ENCODE results near the gene FIS1.

FIS1 gene

DNA sequence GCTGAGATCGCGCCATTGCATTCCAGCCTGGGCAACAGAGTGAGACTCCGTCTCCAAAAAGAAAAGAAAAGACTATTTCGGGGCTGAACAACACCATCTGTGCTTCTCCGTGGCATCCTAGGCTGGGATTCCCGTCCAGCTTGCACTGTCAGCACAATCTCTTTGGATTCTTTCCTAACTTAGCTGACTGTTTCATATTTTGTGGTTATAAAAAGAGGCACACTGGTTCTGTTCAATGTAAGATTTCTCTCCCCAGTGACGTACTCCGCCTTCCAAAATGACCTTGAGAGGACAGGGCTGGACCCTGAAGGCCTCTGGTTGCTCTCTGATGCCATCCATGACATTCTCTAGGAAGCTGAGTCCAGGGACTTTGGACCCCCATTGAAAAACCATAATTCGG is 18.2 kb downstream of the FIS1 start:
- no peak overlapping the region for H3K18ac ChIP-seq (ENCODE audit: low read length)
- H3K4me3 ChIP-seq (ENCODE audit: low read depth, low read length): no peak overlapping the region
- peaks cover 25 to 34% of the 10 kb centered on the region in 2 experiments for H3K36me3 ChIP-seq (ENCODE audit: control insufficient read depth in 1 of 2, insufficient read depth in 2 of 2, low read length in 2 of 2)
- H3K79me1 ChIP-seq (ENCODE audit: low read length): no peaks in the 10 kb centered on the region
- no peak overlapping the region for H2BK5ac ChIP-seq (ENCODE audit: low read depth, low read length, poor library complexity)
- H2AK5ac ChIP-seq (ENCODE audit: low read length): no peak overlapping the region
- no peak overlapping the region for H3K14ac ChIP-seq (ENCODE audit: low read length)
- peaks cover 1% of the 10 kb centered on the region for H3K9me3 ChIP-seq (ENCODE audit: insufficient read depth, low read depth, low read length)
- no peak overlapping the region for H4K91ac ChIP-seq (ENCODE audit: low read depth, low read length)
- no peak overlapping the region for H3K23ac ChIP-seq (ENCODE audit: low read length)
- no peak overlapping the region for H2AFZ ChIP-seq (ENCODE audit: insufficient read depth, low read length, poor library complexity)
- H3K9ac ChIP-seq (ENCODE audit: low read length): no peak overlapping the region
- no peak overlapping the region for H4K12ac ChIP-seq (ENCODE audit: low read depth, low read length)
- H3K27ac ChIP-seq (ENCODE audit: low read depth, low read length): no peak overlapping the region
- peaks cover 3 to 4% of the 10 kb centered on the region in 2 experiments for H3K4me1 ChIP-seq (ENCODE audit: control insufficient read depth in 1 of 2, insufficient read depth in 2 of 2, low read length in 2 of 2)
- no peak overlapping the region for H2BK120ac ChIP-seq (ENCODE audit: insufficient read depth, low read length, poor library complexity)
- no peak overlapping the region for H4K8ac ChIP-seq (ENCODE audit: low read depth, low read length)
- DNase-seq: no peak
- no peaks in the 10 kb centered on the region for H3K27me3 ChIP-seq (ENCODE audit: insufficient read depth, low read length)
- no peaks in the 10 kb centered on the region for H3K79me2 ChIP-seq (ENCODE audit: control insufficient read depth, insufficient read depth, low read length, poor library complexity)
- no peak overlapping the region for H3K4me2 ChIP-seq (ENCODE audit: low read length)
- no peak overlapping the region for H2BK12ac ChIP-seq (ENCODE audit: low read length)
- H3K4ac ChIP-seq (ENCODE audit: low read depth, low read length): no peak overlapping the region
- no CpG with 5 or more reads among the region's 9 CpGs for WGBS (ENCODE audit: extremely low coverage, insufficient coverage, insufficient read length)

DNA sequence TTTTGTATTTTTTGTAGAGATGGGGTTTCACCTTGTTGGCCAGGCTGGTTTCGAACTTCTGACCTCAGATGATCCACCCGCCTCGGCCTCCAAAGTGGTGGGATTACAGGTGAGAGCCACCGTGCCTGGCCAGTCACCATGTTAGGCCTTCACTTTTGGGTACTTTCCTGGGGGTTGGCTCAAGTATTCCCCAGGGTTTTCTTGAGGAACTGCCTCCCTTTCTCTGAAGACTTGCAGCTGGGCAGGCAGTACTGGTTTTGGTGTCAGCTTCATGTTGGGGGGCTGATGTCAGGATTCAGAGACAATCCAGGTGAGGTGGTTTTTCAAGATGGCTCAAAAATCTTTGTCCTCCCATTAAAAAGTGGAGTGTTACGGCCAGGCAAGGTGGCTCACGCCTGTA is 19.2 kb downstream of the FIS1 start:
- no CpG with 5 or more reads among the region's 6 CpGs for WGBS (ENCODE audit: extremely low coverage, insufficient coverage, insufficient read length)
- Histone ChIP-seq H3K23ac (ENCODE audit: low read length) (no peak overlapping the region), H2BK120ac (ENCODE audit: insufficient read depth, low read length, poor library complexity) (no peak overlapping the region), H3K14ac (ENCODE audit: low read length) (no peak overlapping the region), H2BK12ac (ENCODE audit: low read length) (no peak overlapping the region), H3K9me3 (ENCODE audit: insufficient read depth, low read depth, low read length) (peaks cover 1% of the 10 kb centered on the region), H3K79me2 (ENCODE audit: control insufficient read depth, insufficient read depth, low read length, poor library complexity) (no peaks in the 10 kb centered on the region), H4K91ac (ENCODE audit: low read depth, low read length) (no peak overlapping the region), H3K4me2 (ENCODE audit: low read length) (no peak overlapping the region), H3K4me3 (ENCODE audit: low read depth, low read length) (no peak overlapping the region), H2BK5ac (ENCODE audit: low read depth, low read length, poor library complexity) (no peak overlapping the region), H3K18ac (ENCODE audit: low read length) (no peak overlapping the region), H3K4ac (ENCODE audit: low read depth, low read length) (no peak overlapping the region), H3K4me1 (ENCODE audit: control insufficient read depth in 1 of 2, insufficient read depth in 2 of 2, low read length in 2 of 2) (no peaks in the 10 kb centered on the region), H3K79me1 (ENCODE audit: low read length) (no peaks in the 10 kb centered on the region), H2AFZ (ENCODE audit: insufficient read depth, low read length, poor library complexity) (no peak overlapping the region), H3K27ac (ENCODE audit: low read depth, low read length) (no peak overlapping the region), H4K8ac (ENCODE audit: low read depth, low read length) (no peak overlapping the region), H3K27me3 (ENCODE audit: insufficient read depth, low read length) (no peaks in the 10 kb centered on the region), H3K9ac (ENCODE audit: low read length) (no peak overlapping the region), H2AK5ac (ENCODE audit: low read length) (no peak overlapping the region), H4K12ac (ENCODE audit: low read depth, low read length) (no peak overlapping the region), H3K36me3 (ENCODE audit: control insufficient read depth in 1 of 2, insufficient read depth in 2 of 2, low read length in 2 of 2) (peaks cover 25 to 34% of the 10 kb centered on the region in 2 experiments)
- DNase-seq: no peak

DNA sequence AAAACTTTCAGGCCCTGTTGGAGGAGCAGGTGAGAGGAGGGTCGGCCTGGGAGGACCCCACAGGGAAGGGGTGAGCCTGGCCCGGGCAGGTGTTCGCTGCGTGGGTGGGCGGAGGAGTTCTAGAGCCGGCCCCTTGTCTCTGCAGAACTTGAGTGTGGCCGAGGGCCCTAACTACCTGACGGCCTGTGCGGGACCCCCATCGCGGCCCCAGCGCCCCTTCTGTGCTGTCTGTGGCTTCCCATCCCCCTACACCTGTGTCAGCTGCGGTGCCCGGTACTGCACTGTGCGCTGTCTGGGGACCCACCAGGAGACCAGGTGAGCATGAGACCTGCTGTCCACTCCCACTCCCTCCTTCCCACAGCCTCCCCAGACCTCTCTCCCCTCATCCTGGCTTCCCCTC is 21.4 kb downstream of the FIS1 start:
- Histone ChIP-seq H3K27me3 (ENCODE audit: insufficient read depth, low read length) (no peaks in the 10 kb centered on the region), H3K14ac (ENCODE audit: low read length) (no peak overlapping the region), H4K8ac (ENCODE audit: low read depth, low read length) (no peak overlapping the region), H2BK120ac (ENCODE audit: insufficient read depth, low read length, poor library complexity) (no peak overlapping the region), H3K4me3 (ENCODE audit: low read depth, low read length) (peak overlapping the region; percentile 41), H2BK5ac (ENCODE audit: low read depth, low read length, poor library complexity) (no peak overlapping the region), H3K4me2 (ENCODE audit: low read length) (no peak overlapping the region), H3K4ac (ENCODE audit: low read depth, low read length) (no peak overlapping the region), H3K79me1 (ENCODE audit: low read length) (no peaks in the 10 kb centered on the region), H3K27ac (ENCODE audit: low read depth, low read length) (no peak overlapping the region), H2AFZ (ENCODE audit: insufficient read depth, low read length, poor library complexity) (no peak overlapping the region), H4K91ac (ENCODE audit: low read depth, low read length) (no peak overlapping the region), H2AK5ac (ENCODE audit: low read length) (no peak overlapping the region), H3K18ac (ENCODE audit: low read length) (no peak overlapping the region), H3K36me3 (ENCODE audit: control insufficient read depth in 1 of 2, insufficient read depth in 2 of 2, low read length in 2 of 2) (peaks cover 22 to 31% of the 10 kb centered on the region in 2 experiments), H2BK12ac (ENCODE audit: low read length) (no peak overlapping the region), H3K79me2 (ENCODE audit: control insufficient read depth, insufficient read depth, low read length, poor library complexity) (peaks cover 1% of the 10 kb centered on the region), H3K9me3 (ENCODE audit: insufficient read depth, low read depth, low read length) (peaks cover 1% of the 10 kb centered on the region), H4K12ac (ENCODE audit: low read depth, low read length) (no peak overlapping the region), H3K23ac (ENCODE audit: low read length) (no peak overlapping the region), H3K4me1 (ENCODE audit: control insufficient read depth in 1 of 2, insufficient read depth in 2 of 2, low read length in 2 of 2) (peaks cover 2 to 5% of the 10 kb centered on the region in 2 experiments), H3K9ac (ENCODE audit: low read length) (no peak overlapping the region)
- WGBS (ENCODE audit: extremely low coverage, insufficient coverage, insufficient read length): no CpG with 5 or more reads among the region's 15 CpGs
- DNase-seq: no peak

DNA sequence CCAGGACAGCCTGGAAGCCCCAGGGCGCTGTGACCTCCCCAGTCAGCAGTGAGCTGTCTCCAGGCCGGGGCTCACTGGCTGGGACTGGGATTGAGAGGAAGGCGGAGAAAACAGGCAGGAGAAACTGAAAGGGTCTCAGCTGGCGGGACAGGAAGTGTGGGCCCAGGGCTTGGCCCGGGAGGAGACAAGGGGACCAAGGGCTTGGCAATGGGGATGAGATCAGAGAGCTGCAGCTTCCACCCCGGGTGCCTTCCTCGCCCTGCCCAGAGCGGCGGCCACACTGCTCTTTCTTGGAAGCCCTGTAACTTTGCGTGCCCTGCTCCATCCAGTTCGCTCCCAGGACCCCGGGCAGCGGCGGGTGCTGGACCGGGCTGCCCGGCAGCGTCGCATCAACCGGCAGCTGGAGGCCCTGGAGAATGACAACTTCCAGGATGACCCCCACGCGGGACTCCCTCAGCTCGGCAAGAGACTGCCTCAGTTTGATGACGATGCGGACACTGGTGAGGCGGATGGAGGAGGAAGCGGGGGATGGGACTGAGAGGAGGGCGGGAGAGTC is 22.5 kb downstream of the FIS1 start:
- peaks cover 1% of the 10 kb centered on the region for H3K9me3 ChIP-seq (ENCODE audit: insufficient read depth, low read depth, low read length)
- no peak overlapping the region for H3K14ac ChIP-seq (ENCODE audit: low read length)
- H4K91ac ChIP-seq (ENCODE audit: low read depth, low read length): no peak overlapping the region
- H4K12ac ChIP-seq (ENCODE audit: low read depth, low read length): no peak overlapping the region
- H2BK5ac ChIP-seq (ENCODE audit: low read depth, low read length, poor library complexity): no peak overlapping the region
- no peak overlapping the region for H3K4ac ChIP-seq (ENCODE audit: low read depth, low read length)
- H3K23ac ChIP-seq (ENCODE audit: low read length): no peak overlapping the region
- H3K79me2 ChIP-seq (ENCODE audit: control insufficient read depth, insufficient read depth, low read length, poor library complexity): peaks cover 6% of the 10 kb centered on the region
- H3K79me1 ChIP-seq (ENCODE audit: low read length): peaks cover 5% of the 10 kb centered on the region
- DNase-seq: no peak
- H3K27ac ChIP-seq (ENCODE audit: low read depth, low read length): no peak overlapping the region
- H2BK12ac ChIP-seq (ENCODE audit: low read length): no peak overlapping the region
- H3K4me3 ChIP-seq (ENCODE audit: low read depth, low read length): no peak overlapping the region
- H3K27me3 ChIP-seq (ENCODE audit: insufficient read depth, low read length): no peaks in the 10 kb centered on the region
- no peak overlapping the region for H3K9ac ChIP-seq (ENCODE audit: low read length)
- peaks cover 22 to 29% of the 10 kb centered on the region in 2 experiments for H3K36me3 ChIP-seq (ENCODE audit: control insufficient read depth in 1 of 2, insufficient read depth in 2 of 2, low read length in 2 of 2)
- no CpG with 5 or more reads among the region's 27 CpGs for WGBS (ENCODE audit: extremely low coverage, insufficient coverage, insufficient read length)
- no peak overlapping the region for H2AFZ ChIP-seq (ENCODE audit: insufficient read depth, low read length, poor library complexity)
- H3K4me2 ChIP-seq (ENCODE audit: low read length): no peak overlapping the region
- peaks cover 3 to 6% of the 10 kb centered on the region in 2 experiments for H3K4me1 ChIP-seq (ENCODE audit: control insufficient read depth in 1 of 2, insufficient read depth in 2 of 2, low read length in 2 of 2)
- H2AK5ac ChIP-seq (ENCODE audit: low read length): no peak overlapping the region
- no peak overlapping the region for H2BK120ac ChIP-seq (ENCODE audit: insufficient read depth, low read length, poor library complexity)
- H3K18ac ChIP-seq (ENCODE audit: low read length): no peak overlapping the region
- H4K8ac ChIP-seq (ENCODE audit: low read depth, low read length): no peak overlapping the region
